Stimulated activated CD4-positive, alpha-beta T cell treated with anti-CD3 and anti-CD28 coated beads, Interleukin-2, amount 100 ng/mL, for 24 hours (primary cell): Measurements from ENCODE around the gene USP10.

Experiments used
- DNase-seq, 2 donors: peaks; one replicate each; pipeline ENCODE4 v3.0.0-alpha.2; 2020

Gene USP10

DNA sequence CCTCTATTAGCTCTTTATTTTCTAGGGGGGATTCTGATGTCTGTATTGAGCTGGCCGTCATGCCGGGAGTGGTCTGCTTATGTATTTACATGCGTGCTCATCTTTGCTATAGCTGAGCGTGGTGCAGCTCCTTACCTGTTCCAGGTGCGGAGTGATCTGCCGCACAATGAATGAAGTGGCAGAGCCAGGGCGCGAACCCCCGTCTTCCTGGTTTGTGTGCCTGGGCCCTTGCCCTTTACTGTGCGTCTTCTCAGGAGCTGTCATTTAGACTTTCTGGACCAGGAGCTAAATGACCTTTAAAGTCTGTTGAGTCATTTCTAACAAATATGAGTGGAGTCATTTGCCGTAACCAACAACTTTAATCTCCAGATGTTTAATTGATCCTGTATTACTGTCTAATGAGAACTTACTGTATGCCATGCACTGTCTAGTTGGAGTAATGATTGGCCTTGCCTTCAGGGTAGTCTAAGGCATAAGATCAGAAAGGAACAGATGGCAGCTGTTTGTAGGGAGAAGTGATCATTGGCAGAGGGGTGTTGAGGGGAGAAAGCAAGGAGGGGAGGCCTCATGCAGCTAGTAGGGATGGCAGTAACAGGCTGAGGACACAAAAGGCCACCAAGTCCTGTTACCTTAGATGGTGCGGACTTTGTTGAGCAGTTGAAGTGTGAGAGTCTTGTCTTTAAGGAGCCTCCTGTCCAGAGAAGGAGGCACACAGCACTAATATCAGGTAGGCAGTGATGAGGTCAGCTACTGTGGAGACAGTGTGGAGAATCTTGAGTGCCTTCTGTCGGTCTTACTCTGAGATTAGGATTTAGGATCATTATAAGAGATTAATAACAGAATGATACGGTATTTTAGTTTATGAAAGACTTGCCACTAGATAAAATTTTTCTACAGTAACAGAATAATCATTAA, 53.9 kb downstream of the USP10 start:
- DNase-seq = no peak

DNA sequence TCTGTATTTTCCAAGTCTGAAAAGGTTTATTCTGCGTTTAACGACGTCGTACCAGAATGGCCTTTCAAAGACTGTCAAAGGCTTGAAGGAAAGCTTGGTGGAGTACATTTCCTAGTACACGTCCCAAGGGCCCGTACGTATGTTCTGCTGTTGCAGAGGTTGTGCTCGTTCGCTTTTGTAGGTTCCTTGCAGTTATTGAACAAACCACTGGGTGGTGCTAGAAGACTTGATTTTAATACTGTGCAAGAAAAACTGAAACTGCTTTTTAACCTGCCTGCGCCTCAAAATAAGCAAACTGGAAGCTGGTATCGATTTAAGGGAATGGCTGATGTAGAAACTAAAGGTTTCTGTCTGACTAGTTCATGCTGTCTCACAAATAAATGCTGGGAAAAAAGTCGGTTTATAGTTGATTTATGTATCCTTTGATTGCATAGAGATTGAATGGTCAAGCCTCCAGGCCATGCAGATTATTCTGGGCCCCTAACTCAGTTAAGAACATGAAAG, 54.6 kb downstream of the USP10 start:
- DNase-seq = peak; percentile 47 to 72

DNA sequence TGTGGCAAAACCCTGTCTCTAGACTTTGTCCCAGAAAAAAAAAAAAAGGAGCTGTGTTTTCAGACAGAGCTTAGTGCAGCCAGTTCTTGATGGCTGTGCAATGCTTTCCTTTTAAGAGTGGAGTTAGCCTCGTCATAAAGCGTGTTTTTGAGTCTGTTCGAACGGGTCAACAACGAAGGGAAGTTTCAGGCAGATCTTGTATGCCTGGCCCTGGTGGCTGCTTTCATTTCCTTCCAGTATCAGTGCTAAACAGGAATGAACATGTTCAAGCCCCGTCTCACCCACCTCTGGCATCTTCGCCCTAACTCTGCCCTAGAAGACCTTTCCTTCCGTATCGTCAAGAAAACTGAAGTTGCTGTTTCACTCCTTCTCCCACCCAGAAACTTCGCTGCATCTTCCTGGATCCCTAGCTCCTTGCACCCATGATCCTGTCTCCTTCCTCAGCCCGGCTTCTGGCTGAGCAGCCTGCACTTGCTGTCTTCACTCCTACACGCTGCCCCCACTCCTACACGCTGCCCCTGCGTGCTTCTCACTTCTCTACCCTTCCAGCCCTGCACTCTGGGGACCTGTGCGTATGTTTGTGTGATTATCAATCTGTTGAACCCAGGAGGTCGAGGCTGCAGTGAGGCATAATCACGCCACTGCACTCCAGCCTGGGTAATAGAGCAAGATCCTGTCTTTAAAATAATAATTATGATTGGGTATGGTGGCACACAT, 55.3 kb downstream of the USP10 start:
- no peak for DNase-seq

DNA sequence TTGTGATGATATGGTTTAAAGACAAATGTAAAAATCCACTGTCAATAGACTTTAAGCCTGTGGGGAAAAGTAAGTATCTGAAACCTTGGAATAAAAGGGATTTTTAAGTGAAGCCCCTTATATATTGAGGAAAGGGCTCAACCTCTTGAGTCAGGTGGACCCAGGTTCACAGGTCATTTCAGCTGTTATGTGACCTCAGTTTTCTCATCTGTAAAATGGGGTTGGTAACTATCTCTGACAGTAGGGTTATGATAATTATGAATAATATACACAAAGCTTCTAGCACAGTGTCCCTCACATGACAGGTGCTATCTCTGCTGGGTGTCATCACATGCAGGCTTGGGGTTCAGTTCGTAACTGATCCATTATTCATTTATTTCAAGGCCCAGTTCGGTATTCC, 57.0 kb downstream of the USP10 start:
- DNase-seq = no peak

DNA sequence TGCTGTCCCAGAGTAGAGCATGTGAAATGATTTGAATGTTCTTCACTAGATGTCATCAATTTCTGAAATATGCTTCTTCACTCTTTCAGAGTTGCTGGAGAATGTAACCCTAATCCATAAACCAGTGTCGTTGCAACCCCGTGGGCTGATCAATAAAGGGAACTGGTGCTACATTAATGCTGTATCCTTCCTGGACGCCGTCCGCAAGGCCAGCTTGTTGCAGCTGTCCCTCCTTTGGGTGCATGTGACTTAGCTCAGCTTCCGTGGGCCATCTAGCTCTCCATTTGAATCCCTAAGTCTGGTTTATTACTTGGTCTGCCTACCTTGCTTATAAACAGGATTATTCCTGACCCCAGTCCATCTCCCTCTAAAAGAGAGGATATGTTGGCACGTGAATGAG, 58.8 kb downstream of the USP10 start:
- no peak for DNase-seq

DNA sequence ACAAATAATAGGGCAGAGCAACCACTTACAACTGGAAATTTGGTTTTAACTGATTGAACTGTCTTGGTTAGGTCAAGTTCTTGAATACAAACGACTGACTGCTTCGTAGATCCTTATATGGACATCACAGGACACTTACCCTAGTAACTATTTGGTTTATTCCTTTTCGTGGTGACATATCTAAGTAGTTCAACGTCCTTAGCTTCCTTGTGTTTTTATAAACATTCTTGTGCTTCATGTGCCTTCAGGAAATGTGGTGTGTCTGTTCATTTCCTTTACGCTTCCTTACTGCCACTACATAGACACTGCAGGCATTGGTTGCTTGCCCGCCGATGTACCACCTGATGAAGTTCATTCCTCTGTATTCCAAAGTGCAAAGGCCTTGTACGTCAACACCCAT, 59.3 kb downstream of the USP10 start:
- no peak for DNase-seq

DNA sequence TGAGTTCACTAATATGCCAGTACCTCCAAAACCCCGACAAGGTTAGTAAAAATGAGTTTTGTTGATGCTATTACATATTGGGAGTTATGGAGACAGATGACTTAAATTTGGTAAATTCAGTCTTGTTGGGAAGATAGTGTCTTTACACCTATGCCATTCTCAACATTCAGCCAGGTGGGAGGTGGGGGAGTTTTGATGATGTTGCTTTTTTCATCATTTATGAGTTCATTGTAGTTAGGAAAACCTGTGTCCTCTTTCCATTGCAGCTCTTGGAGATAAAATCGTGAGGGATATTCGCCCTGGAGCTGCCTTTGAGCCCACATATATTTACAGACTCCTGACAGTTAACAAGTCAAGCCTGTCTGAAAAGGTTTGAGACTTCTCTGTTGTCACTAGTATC, 60.1 kb downstream of the USP10 start:
- no peak for DNase-seq

DNA sequence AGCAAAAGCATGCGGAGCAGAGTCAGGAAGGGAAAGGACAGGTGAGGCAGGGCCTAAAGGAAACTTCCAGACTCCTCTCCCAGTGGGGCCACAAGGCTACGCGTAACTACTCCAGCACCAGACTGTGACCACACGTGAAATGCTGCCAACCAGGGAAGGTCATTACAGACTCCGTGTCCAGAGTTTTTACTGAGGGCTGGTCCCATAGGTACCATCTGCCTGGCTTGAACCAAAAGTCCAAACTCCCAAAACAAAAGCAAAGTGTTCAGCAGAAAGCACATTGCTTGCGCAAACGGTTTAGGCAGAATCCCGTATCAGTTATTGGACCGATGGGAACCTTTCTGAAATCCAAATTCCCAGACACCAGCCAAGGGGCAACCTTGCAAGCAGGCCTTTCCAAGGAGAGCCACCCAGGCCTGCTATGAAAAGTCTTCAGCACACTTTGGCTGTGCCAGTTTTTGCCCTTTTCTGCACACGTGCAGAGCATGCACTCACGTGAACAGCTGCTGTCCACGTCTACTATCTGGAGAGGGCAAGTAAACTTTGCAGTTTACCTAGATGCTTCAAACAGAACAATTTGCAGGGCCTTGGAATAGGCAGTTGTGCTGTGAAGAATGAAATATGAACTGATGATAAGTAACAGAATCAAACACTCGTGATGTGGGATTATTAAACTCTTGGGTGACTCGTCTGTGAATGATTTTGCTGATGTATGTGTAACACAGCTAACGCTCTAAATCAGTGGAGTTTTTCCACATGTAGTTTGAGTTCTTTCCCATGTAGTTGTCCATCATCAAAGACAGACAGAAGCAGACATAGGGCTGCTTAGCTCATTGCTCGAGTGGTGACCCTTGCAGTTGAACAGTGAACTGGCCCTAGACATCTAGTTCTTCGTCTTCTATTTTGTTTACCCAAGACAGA, 61.9 kb downstream of the USP10 start:
- no peak for DNase-seq

DNA sequence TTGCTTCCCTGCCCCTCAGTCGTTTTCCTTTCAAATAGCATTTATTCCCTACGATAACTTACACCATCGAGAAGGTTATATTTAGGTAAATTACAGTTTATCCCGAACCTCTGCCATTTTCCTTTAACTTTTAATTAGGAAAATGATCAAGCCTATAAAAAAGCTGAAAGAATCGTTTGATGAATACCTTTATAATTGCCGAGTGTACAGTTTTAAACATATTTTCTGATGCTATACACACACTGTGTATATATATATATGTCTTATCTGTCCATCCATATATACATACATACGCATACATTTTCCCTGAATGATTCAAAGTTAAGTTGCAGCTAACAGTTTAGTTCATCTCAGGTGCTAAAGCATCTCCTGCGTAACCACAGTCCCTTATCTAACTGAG, 63.4 kb downstream of the USP10 start:
- no peak for DNase-seq

DNA sequence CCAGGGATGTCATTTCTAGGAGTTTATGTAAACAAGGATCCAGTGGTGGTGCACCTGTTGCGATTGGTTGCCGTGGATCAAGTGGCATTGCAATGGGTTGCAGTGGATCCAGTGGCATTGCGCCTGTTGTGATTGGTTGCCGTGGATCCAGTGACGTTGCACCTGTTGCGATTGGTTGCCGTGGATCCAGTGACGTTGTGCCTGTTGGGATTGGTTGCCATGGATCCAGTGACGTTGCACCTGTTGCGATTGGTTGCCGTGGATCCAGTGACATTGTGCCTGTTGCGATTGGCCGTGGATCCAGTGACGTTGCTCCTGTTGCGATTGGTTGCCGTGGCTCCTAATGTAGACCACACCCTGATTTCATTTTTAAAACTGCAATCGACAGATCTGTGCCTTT, 63.8 kb downstream of the USP10 start:
- no peak for DNase-seq

DNA sequence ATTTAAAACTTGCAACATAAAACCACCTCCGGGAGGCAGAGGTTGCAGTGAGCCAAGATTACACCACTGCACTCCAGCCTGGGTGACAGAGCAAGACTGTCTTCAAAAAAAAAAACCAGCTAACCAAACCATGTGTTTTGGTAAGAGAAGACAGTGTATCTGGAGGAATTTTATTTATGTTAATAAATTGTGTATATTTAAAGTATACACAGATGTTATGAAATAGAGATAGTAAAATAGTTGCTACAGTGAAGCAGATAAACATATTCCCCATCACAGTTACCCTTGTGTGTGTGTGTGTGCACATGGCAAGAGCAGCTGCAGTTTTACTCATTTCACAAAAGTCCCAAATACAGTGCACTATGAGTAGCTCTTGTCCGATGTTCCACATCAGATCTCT, 65.2 kb downstream of the USP10 start:
- DNase-seq = no peak

DNA sequence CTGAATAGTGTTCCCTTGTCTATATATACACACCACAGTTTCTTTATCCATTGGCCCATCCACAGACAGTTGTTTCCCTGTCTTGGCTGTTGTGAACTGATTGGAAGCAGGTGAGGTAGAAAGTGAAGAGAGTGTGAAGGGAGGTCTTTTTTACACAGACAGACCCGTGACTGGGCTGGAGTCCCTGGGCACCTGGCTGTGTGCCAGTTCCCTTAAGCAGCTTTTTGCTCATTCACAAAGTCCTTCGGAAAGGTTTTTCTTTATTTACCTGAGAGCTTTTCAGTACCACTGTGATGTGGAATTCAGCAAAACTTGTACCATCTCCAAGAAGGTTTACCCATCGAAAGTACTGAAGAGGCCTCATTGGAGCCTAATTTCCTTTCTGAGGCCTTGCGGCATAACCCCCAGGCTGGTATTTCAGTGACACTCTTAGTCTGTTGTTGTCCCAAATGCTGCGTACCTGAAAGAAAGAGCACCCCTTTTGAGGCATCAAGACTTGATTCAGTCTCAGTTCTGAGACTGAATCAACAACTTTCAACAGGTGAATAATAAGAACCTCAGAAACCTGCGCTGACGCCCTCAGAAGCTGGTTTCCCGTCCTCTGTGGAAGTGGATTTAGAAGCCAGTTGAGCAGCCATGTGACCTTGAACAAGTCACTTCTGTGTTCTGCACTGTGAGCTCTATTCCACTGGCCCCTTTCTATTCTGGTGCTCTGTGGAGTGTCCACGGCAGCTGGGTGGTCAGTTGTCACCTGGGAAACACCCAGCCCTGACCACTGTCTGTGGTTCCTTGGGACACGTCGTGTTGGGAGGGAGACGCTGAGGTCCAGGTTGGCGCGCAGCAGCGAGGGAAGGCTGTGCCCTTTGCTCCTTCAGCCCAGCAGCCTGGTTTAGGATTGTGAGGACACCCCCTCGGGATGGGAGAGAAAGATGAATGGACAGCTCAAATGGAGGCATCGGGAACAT, 66.1 kb downstream of the USP10 start:
- DNase-seq = no peak

DNA sequence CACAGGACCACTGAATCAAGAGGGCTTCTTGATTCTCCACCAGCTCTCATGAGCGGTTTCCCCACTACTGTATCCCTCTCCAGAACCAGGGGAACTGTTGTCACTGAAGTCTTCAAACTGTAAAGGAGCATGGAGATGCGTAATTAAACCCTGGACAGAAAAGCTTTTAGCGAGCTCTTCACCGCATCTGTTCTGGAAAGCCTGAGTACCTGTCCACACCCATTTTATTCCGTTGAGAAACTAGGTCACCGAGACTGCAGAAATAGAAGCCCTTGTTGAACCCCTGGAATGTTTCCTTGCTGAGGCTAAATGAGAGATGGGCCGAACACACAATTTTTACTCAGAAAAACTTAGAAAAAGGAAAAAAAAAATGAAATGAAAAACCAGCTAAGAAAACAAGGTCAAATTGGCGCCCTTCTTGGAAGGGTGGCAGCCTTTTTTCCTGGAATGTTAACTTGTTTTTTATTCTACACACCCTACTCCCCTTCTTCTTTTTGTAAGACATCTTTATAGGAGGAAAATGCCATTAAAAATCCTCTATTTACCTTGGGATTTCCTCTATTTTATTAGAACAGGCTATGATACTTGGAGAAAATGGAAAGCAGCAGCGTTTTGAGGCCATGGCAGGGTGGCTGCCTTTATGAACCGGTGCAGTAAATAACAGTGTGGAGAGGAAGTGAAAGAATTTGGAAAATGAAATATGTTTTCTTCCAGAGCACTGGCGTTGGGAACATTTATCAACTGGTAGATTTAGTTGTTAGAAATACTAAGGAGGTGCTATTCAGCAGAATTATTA, 67.4 kb downstream of the USP10 start:
- DNase-seq = no peak

DNA sequence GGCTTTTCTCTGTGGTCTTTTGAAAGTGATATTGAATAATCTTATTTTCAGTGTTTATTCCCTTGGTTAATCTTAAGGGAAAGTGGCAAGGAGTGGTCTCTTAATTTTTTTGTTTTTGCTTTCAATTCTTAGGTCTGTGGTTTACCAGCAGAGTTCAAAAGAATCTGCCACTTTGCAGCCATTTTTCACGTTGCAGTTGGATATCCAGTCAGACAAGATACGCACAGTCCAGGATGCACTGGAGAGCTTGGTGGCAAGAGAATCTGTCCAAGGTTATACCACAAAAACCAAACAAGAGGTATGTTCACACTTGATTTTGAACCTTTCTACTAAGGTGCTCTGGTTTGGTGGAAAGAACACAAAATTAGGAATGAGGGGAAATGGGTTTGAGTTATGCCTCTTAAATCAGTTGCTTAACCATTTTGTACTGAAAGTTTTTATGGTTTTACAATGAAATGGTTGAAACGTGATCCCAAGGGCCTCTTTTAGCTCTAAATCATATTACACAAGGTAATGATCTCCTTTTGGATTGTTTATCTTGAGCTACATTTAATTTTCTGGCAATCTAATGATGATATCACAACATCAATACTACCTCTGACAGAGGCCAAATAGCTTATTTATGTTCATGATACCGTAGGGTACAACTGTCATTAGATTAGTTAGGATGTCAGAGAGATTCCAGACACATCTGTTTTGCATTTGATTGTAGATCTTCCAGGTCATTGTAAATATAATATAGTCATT, 68.4 kb downstream of the USP10 start:
- no peak for DNase-seq

DNA sequence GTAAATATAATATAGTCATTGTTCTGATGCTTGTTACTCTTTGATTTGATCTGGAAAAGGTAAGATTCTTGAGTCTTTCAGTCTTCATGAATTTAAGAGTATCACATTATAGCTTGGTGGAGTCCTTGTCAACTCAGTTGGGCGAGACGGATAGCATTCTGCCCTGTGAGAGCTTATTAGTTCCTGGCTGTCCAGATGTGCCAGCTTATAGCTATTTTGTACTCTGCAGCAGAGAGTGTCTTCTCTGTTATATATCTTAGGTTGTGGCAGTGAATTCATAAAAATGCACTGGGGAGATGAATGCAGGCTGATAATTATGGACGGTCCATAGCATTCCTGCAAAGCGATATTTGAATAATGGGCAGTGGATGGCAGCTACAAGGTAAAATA, 69.0 kb downstream of the USP10 start:
- no peak for DNase-seq

DNA sequence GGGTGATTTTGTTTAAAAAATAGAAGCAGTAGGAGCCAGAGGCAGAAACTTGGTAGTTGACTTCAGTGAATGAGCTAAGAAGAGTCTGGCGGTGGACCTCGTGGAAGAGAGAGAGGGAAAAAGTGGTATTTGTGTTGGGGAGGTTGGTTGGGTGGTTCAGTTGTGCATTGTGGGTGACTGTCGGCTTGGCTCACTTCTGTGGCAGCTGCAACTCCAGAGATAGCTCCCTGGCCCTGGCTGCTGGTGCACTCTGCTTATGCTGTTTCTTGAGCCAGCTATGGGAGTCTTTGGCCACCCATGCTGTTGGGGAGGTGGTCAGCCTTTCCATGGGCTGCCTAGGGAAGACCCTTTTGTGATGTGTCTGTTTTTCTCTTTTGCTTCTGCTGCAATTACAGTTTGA, 69.6 kb downstream of the USP10 start:
- no peak for DNase-seq

DNA sequence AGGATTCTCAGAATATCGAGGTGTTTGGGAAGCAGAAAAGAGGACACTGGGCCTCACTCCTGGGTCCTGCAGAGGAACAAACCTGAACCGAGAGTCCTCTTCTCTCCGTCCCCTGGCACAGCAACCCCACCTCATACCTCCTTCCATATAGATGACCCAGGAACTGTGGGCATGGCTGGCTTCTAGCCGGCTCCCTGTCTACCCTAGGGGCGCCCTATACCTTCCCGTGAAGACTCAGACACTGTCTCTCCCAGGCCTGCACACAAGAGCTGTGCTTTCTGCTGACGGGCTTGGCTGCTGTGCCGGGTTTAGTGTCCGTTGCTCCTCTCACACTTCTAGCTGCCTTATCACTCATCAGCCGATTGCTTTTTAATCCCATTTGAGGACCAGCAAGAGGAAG, 73.5 kb downstream of the USP10 start:
- no peak for DNase-seq

DNA sequence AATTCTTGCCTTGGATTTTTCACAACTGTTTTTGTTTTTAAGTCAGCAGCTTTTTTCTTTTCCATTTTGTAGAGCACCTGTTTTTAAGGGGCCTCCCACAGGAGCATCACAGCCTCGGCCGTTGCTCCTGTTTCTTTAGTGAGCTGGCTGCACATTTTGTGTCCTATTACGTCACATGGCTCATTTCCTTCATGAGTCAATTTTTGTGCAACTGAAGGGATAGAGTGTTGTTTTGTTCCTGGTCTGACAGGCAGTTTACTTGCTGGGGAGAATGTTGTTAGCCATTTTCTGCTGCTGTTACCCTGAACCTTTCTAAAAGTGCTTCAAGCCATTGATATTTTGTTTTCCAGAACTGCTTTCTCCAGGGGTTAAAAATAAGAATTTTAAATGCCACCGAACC, 75.0 kb downstream of the USP10 start:
- DNase-seq = no peak

DNA sequence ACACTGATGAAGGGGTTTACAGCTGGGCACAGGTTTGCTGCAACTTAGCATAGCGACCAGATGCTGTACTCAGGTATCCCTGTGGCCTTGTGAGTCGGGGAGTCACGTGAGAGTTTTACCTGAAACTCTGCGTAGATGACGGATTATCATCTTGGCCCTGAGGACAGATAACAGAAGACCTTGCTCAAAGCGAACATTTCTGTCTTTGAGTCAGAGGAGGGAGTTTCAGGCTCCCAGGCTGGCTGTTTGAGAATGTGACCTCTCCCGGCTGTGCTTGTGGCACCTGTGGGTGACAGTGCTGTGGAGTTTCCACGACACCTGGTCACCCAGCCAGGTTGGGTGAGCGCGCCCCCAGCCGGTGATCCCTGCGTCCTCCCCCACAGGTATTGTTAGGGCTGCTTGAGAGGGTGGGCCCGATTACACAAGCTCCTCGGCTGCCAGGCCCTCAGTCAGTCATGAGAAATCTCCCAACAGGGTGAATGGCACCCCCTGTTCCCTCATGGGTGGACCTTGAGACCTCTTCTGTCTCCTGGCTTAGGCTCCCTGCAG, 75.5 kb downstream of the USP10 start:
- no peak for DNase-seq

DNA sequence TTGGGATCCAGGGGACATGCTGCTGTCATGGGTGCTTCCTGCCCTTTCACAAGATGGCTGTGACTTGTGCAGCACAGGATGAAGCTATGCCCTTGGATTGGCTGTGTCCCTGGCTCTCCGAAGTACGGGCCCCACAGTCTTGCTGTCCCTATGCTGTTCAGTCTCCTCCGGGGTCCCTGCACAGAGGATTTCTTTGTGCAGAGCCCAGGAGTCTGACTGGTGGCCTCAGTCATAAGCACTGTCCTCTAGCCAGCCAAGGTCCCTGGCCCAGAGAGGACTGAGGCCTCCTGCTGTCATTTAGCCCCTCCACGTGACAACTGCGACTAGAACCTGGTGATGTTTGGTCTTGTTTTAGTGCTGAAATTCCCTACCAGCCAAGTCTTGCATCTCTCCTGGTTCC, 77.6 kb downstream of the USP10 start:
- no peak for DNase-seq
